DND-41 (cell line): ENCODE results near the gene SAMM50.

Experiments
- CTCF ChIP-seq: IDR thresholded peaks from 2 replicates; pipeline ENCODE4 v1.5.1; 2012; ENCODE audit warnings: borderline replicate concordance, low read length, moderate library complexity, mild to moderate bottlenecking; ENCODE audit not compliant: poor library complexity, severe bottlenecking; ENCODE audit errors: extremely low read depth
- EZH2 ChIP-seq: IDR thresholded peaks from 3 replicates; pipeline ENCODE4 v1.6.1; 2012; ENCODE audit warnings: borderline replicate concordance, low read depth, mild to moderate bottlenecking, moderate library complexity, low read length, inconsistent platforms; ENCODE audit not compliant: severe bottlenecking

- TF ChIP-seq CTCF (no peak), EZH2 (no peak)
Measured at GRCh38 chr22:44039566-44040171, 84.4 kb downstream of the SAMM50 start.
